GM12878 (cell line): ENCODE data around the gene PCK2. TPM values are rescaled to one million over a fixed set of nuclear protein-coding genes. Genes with fewer than 3 reads are reported as not detected.

ENCODE experiments used
- ATAC-seq: fragments of 200-7000 bp; cut with Tn5 transposase; 3 replicates; pipeline ENCODE4 v1.9.1; 2020; ENCODE audit warnings: mild to moderate bottlenecking, moderate library complexity
- BruUV-seq: library from RNA; stranded (reverse); fragments of 400-500 nt; replicated peaks from 2 replicates; lab custom pipeline; 2021; lab: Mats Ljungman, UMichigan
- CTCF ChIA-PET: fragments of 300-600 bp; sonication (Branson Sonifier 250); formaldehyde crosslinking; extraction: SDS; loops from one replicate; lab custom pipeline; 2021; ENCODE audit warnings: inconsistent platforms; lab: Yijun Ruan, JAX
- POLR2A ChIA-PET: fragments of 350-600 bp; formaldehyde crosslinking; extraction: SDS; loops from one replicate; lab custom pipeline; 2021; ENCODE audit warnings: inconsistent platforms; lab: Charles Lee
- RAD21 ChIA-PET: fragments of 300-600 bp; sonication (Branson Sonifier 250); formaldehyde crosslinking; loops from one replicate; lab custom pipeline; 2023; ENCODE audit warnings: antibody characterized with exemption; ENCODE audit not compliant: unreplicated experiment; lab: Charles Lee
- SMC1A ChIA-PET: fragments of 300-600 bp; sonication (Branson Sonifier 250); formaldehyde crosslinking; loops from one replicate; lab custom pipeline; 2023; ENCODE audit not compliant: unreplicated experiment, uncharacterized antibody; lab: Charles Lee
- DNase-seq: peaks from one replicate; pipeline ENCODE4 v3.0.0-alpha.2; 2011; ENCODE audit warnings: low read depth, low spot score
- FAIRE-seq: peaks from 3 replicates; lab custom pipeline; 2011; peaks lifted over from hg19 to GRCh38; lab: Jason Lieb, UNC
- H2AFZ ChIP-seq: 2 replicates; pipeline ENCODE4 v1.6.0; 2011; ENCODE audit warnings: low read depth, low read length, control low read depth; ENCODE audit not compliant: control insufficient read depth
- H3K27ac ChIP-seq: 2 replicates; pipeline ENCODE4 v1.5.1; 2011; ENCODE audit warnings: control low read depth; ENCODE audit not compliant: control insufficient read depth, insufficient read depth
- H3K27me3 ChIP-seq, 2 experiments: replicated peaks in 1 of 2; 2 replicates each; pipeline versions ENCODE4 v1.6.0 to v1.6.1; 2011; ENCODE audit warnings: low read length in 1 of 2; ENCODE audit not compliant: control insufficient read depth in 2 of 2, insufficient read depth in 2 of 2
- H3K36me3 ChIP-seq, 2 experiments: 2 replicates each; pipeline ENCODE4 v1.5.1; 2011; ENCODE audit warnings: low read length in 1 of 2; ENCODE audit not compliant: control insufficient read depth in 2 of 2, insufficient read depth in 2 of 2
- H3K4me1 ChIP-seq: 2 replicates; pipeline ENCODE4 v1.6.1; 2011; ENCODE audit warnings: mild to moderate bottlenecking, low read length, moderate library complexity, mixed read lengths; ENCODE audit not compliant: control insufficient read depth, insufficient read depth
- H3K4me2 ChIP-seq: 2 replicates; pipeline ENCODE4 v1.6.0; 2011; ENCODE audit warnings: control low read depth; ENCODE audit not compliant: control insufficient read depth, insufficient read depth
- H3K4me3 ChIP-seq: fragments of 200-600 bp; sonication (generic); 2 replicates; pipeline ENCODE4 v1.5.1; 2016
- H3K79me2 ChIP-seq: 2 replicates; pipeline ENCODE4 v1.6.0; 2011; ENCODE audit warnings: low read length; ENCODE audit not compliant: control insufficient read depth, insufficient read depth
- H3K9ac ChIP-seq: 2 replicates; pipeline ENCODE4 v1.8.0; 2011; ENCODE audit warnings: low read length, control low read depth, mixed read lengths; ENCODE audit not compliant: control insufficient read depth, insufficient read depth
- H3K9me3 ChIP-seq: replicated peaks from 3 replicates; pipeline ENCODE4 v1.5.1; 2011; ENCODE audit warnings: mild to moderate bottlenecking, low read length; ENCODE audit not compliant: control insufficient read depth, insufficient read depth
- H4K20me1 ChIP-seq: 2 replicates; pipeline ENCODE4 v1.6.0; 2011; ENCODE audit not compliant: control insufficient read depth, insufficient read depth
- CHD4 ChIP-seq: fragments of 200-600 bp; sonication (generic); IDR thresholded peaks from 2 replicates; pipeline ENCODE4 v1.6.1; 2016; ENCODE audit warnings: mild to moderate bottlenecking
- JUND ChIP-seq: IDR thresholded peaks from 2 replicates; pipeline ENCODE4 v1.6.1; 2012; ENCODE audit warnings: low read depth, mild to moderate bottlenecking, low read length, improper control_type of control experiment, moderate library complexity
- PML ChIP-seq: IDR thresholded peaks from 2 replicates; pipeline ENCODE4 v1.6.1; 2012; ENCODE audit warnings: low read length, inconsistent platforms
- POLR2AphosphoS5 ChIP-seq: IDR thresholded peaks from 2 replicates; pipeline ENCODE4 v1.6.1; 2011; ENCODE audit warnings: mild to moderate bottlenecking, low read length, inconsistent platforms
- WGBS: methylation state at CpG from one replicate; pipeline ENCODE4 v1.1.6; 2016; ENCODE audit warnings: low lambda C conversion rate; ENCODE audit not compliant: insufficient replicate concordance, insufficient coverage; ENCODE audit errors: missing lambda C conversion rate; 5-methylcytosine and 5-hydroxymethylcytosine counted together
- in situ Hi-C: fragments of 300-500 bp; cut with MboI; formaldehyde crosslinking; loops from 9 replicates; pipeline ENCODE4 v1.14.3; 2018; ENCODE audit warnings: mixed read lengths
- intact Hi-C: fragments of 100-400 bp; cut with micrococcal nuclease; formaldehyde crosslinking; loops from one replicate; pipeline ENCODE4 v1.14.2; 2022; ENCODE audit not compliant: unreplicated experiment
- polyA plus RNA-seq, 11 experiments: library from polyadenylated mRNA; depleted of rRNA in 4 of 11; unstranded in 6 of 11; stranded (reverse) in 5 of 11; fragments of >200 nt; fragmentation: Nextera tagmentation in 4 of 11; fragmentation: Illumina TruSeq in 1 of 11; extraction: Ambion mirVana in 4 of 11; extraction: Trizol in 1 of 11; gene quantifications; 1 replicate in 1 of 11; 2 replicates in 10 of 11; pipeline versions ENCODE4 v1.2.1 to v1.2.3, GENCODE V29; 2011 to 2016; ENCODE audit warnings: inconsistent platforms in 2 of 11, missing spikeins in 2 of 11, low read depth in 1 of 11
- total RNA-seq, 4 experiments: library from RNA; depleted of rRNA in 3 of 4; stranded (reverse); fragments of >200 nt in 3 of 4; fragmentation: Illumina TruSeq in 1 of 4; extraction: Trizol in 1 of 4; gene quantifications; 2 replicates each; pipeline versions ENCODE4 v1.2.1 to v1.2.3, GENCODE V29; 2013 to 2021

The PCK2 gene
- total and polyA plus RNA-seq, 10 of the 15 experiments (the other 5 are each of a cell fraction or from before 2014, with no cell fraction given) = 6.6 to 110 (median 44.6) TPM

GRCh38 chr14:24137529-24138395, 43.7 kb downstream of the PCK2 start:
- in situ Hi-C loops = no loop called here
- H3K4me1 ChIP-seq = peaks cover 37% of the 10 kb centered on the region

More at GRCh38 chr14:24137529-24138395, 43.7 kb downstream of the PCK2 start:
- 82% methylated on average over 8 of the region's 8 CpGs for WGBS
- CTCF ChIA-PET = interaction anchor here (0.6 to 4.9 kb wide), 9 partner anchors 9 to 170 kb away, joined by 3 to 39 read pairs (median 6); partner anchors contain the start of genes CIDEB, DCAF11, IRF9 and NRL
- TF ChIP-seq JUND (no peak), CHD4 (no peak), POLR2AphosphoS5 (0 out of 2 replicates have a peak, but pooled peaks have one; percentile 12), PML (0 out of 2 replicates have a peak, but pooled peaks have one; percentile 25)
- POLR2A ChIA-PET = interaction anchor here (0.7 to 11.6 kb wide), 8 partner anchors 10 to 95 kb away, joined by 3 to 276 read pairs (median 9); partner anchors contain the start of genes DCAF11, IRF9, NRL and PSME2
- FAIRE-seq (no peak), DNase-seq (no peak), ATAC-seq (no peak)
- peak overlapping the region; percentile 81 for H3K4me2 ChIP-seq
- peaks cover 12 to 13% of the 10 kb centered on the region in 2 experiments for H3K36me3 ChIP-seq
- H3K27ac ChIP-seq = peak overlapping the region; percentile 95
- H3K9me3 ChIP-seq = no peaks in the 10 kb centered on the region
- no peaks in the 10 kb centered on the region for H3K27me3 ChIP-seq
- intact Hi-C loops = no loop called here
- RAD21 ChIA-PET = interaction anchor here (0.8 to 6.8 kb wide), 8 partner anchors 9 to 105 kb away, joined by 3 to 69 read pairs (median 6); partner anchors contain the start of genes DCAF11, IPO4, IRF9 and NRL
- H4K20me1 ChIP-seq = no peaks in the 10 kb centered on the region
- H3K9ac ChIP-seq = peak overlapping the region; percentile 96
- H3K4me3 ChIP-seq = peak overlapping the region; percentile 99; the same call in 1 of the 2 replicates
- SMC1A ChIA-PET = interaction anchor here (0.6 to 7.7 kb wide), 11 partner anchors 8 to 170 kb away, joined by 3 to 70 read pairs (median 4); partner anchors contain the start of genes CIDEB, DCAF11, IRF9 and NRL
- H2AFZ ChIP-seq = no peak overlapping the region
- peaks cover 55% of the 10 kb centered on the region for H3K79me2 ChIP-seq
- BruUV-seq = no TSS peak
